ENCODE measurements around the gene CCDC9. TPM values are rescaled to one million over a fixed set of nuclear protein-coding genes. Genes with fewer than 3 reads are reported as not detected.

Gene CCDC9
- polyA plus RNA-seq, 3 donors: 6.3 to 10.0 (median 7.6) TPM

DNA sequence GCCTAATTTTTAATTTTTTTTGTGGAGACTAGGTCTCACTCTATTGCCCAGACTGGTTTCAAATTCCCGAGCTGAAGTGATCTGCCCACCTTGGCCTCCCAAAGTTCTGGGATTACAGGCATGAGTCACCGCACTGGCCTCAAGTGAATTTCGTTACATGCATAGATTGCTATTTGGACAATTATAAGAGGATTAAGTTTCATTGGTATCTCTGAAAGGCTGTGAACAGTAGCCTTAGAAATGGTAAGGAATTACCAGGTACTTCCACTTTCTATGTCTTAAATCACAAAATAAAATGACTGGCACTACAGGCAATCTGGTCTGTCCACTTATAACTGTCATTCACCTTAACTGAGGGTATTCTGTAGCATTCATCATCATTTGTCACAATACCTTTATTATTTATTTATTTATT, 2.9 kb upstream of the CCDC9 start:
- peaks cover 0 to 4% (median 0%) of the 10 kb centered on the region in 7 donors for H3K9me3 Mint-ChIP-seq
- Histone ChIP-seq H3K9me3 (replicated peaks in 1 of 2; ENCODE audit: control insufficient read depth in 1 of 2, insufficient read depth in 1 of 2, low read length in 2 of 2) (no peaks in the 10 kb centered on the region), H3K27ac (ENCODE audit: low read depth in 1 of 2, low read length in 2 of 2) (no peak overlapping the region), H3K4me2 (replicated peaks; ENCODE audit: extremely low read depth, low read length, poor library complexity, severe bottlenecking) (no peak overlapping the region), H2AFZ (ENCODE audit: insufficient read depth, low read depth, low read length, poor library complexity, severe bottlenecking) (no peak overlapping the region), H3K27me3 (ENCODE audit: control insufficient read depth in 2 of 2, insufficient read depth in 2 of 2, low read length in 2 of 2) (no peaks in the 10 kb centered on the region), H3K36me3 (replicated peaks in 1 of 2; ENCODE audit: control insufficient read depth in 1 of 2, insufficient read depth in 2 of 2, low read length in 2 of 2) (peaks cover under 1 to 4% of the 10 kb centered on the region in 2 donors), H4K20me1 (ENCODE audit: insufficient read depth, low read length) (peaks cover 13% of the 10 kb centered on the region), H3K79me2 (ENCODE audit: insufficient read depth, low read length) (peaks cover 12% of the 10 kb centered on the region), H3K4me1 (ENCODE audit: control insufficient read depth in 1 of 2, insufficient read depth in 2 of 2, low read length in 2 of 2) (peaks cover 15 to 19% of the 10 kb centered on the region in 2 donors), H3K4me3 (replicated peaks in 1 of 3; ENCODE audit: low read depth in 2 of 3, low read length in 3 of 3) (no peak overlapping the region), H3K9ac (ENCODE audit: insufficient read depth, low read length, poor library complexity, severe bottlenecking) (no peak overlapping the region)
- peaks cover 6 to 7% of the 10 kb centered on the region in 2 donors for H3K36me3 Mint-ChIP-seq
- peaks cover 17% of the 10 kb centered on the region for H3K4me1 Mint-ChIP-seq
- no peak overlapping the region for H3K27ac Mint-ChIP-seq
- intact Hi-C loops (cut with micrococcal nuclease): no loop called here
- peaks cover 2 to 15% (median 12%) of the 10 kb centered on the region in 3 donors for H3K27me3 Mint-ChIP-seq (ENCODE audit: low read depth in 3 of 3)
- no peak for DNase-seq
- no peak overlapping the region for H3K4me3 Mint-ChIP-seq
- WGBS (ENCODE audit: insufficient coverage): no CpG with 5 or more reads among the region's 3 CpGs
- TF ChIP-seq, protein P1, sequence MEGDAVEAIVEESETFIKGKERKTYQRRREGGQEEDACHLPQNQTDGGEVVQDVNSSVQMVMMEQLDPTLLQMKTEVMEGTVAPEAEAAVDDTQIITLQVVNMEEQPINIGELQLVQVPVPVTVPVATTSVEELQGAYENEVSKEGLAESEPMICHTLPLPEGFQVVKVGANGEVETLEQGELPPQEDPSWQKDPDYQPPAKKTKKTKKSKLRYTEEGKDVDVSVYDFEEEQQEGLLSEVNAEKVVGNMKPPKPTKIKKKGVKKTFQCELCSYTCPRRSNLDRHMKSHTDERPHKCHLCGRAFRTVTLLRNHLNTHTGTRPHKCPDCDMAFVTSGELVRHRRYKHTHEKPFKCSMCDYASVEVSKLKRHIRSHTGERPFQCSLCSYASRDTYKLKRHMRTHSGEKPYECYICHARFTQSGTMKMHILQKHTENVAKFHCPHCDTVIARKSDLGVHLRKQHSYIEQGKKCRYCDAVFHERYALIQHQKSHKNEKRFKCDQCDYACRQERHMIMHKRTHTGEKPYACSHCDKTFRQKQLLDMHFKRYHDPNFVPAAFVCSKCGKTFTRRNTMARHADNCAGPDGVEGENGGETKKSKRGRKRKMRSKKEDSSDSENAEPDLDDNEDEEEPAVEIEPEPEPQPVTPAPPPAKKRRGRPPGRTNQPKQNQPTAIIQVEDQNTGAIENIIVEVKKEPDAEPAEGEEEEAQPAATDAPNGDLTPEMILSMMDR (IDR thresholded peaks at IDR 0.05): no peak

DNA sequence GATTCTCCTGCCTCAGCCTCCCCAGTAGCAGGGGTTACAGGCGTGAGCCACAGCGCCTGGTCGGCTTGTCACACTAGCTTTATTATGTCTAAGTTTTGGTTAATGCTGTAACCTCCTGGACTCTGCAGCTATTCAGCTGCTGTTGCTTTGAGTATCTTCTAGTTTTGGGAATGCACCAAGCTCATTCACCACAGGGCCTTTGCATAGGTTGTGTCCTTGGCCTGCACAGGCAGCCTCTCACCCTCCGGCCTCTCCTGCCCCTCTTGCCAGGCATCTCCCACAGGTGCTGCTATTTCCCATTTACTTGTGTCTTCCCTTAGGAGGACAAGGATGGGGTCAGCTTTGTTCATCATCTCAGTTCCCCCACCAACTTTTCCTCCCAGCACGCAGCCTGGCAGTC, 2.4 kb upstream of the CCDC9 start:
- peaks cover 18% of the 10 kb centered on the region for H3K4me1 Mint-ChIP-seq
- H3K36me3 ChIP-seq (replicated peaks in 1 of 2; ENCODE audit: control insufficient read depth in 1 of 2, insufficient read depth in 2 of 2, low read length in 2 of 2): peaks cover 5 to 8% of the 10 kb centered on the region in 2 donors
- no CpG with 5 or more reads among the region's 5 CpGs for WGBS (ENCODE audit: insufficient coverage)
- no peak overlapping the region for H3K4me2 ChIP-seq (replicated peaks; ENCODE audit: extremely low read depth, low read length, poor library complexity, severe bottlenecking)
- peaks cover 15 to 19% of the 10 kb centered on the region in 2 donors for H3K4me1 ChIP-seq (ENCODE audit: control insufficient read depth in 1 of 2, insufficient read depth in 2 of 2, low read length in 2 of 2)
- H2AFZ ChIP-seq (ENCODE audit: insufficient read depth, low read depth, low read length, poor library complexity, severe bottlenecking): no peak overlapping the region
- H3K27me3 Mint-ChIP-seq (ENCODE audit: low read depth in 3 of 3): peaks cover 2 to 15% (median 12%) of the 10 kb centered on the region in 3 donors
- peaks cover 16% of the 10 kb centered on the region for H3K79me2 ChIP-seq (ENCODE audit: insufficient read depth, low read length)
- no peaks in the 10 kb centered on the region for H3K9me3 ChIP-seq (replicated peaks in 1 of 2; ENCODE audit: control insufficient read depth in 1 of 2, insufficient read depth in 1 of 2, low read length in 2 of 2)
- H3K27ac Mint-ChIP-seq: peak overlapping the region in 1 of 7 donors; percentile 81
- peaks cover 18% of the 10 kb centered on the region for H4K20me1 ChIP-seq (ENCODE audit: insufficient read depth, low read length)
- no peak overlapping the region for H3K9ac ChIP-seq (ENCODE audit: insufficient read depth, low read length, poor library complexity, severe bottlenecking)
- TF ChIP-seq, protein P1 (IDR thresholded peaks at IDR 0.05): no peak
- DNase-seq: no peak
- H3K9me3 Mint-ChIP-seq: peaks cover 0 to 4% (median 0%) of the 10 kb centered on the region in 7 donors
- peaks cover 11 to 12% of the 10 kb centered on the region in 2 donors for H3K36me3 Mint-ChIP-seq
- H3K27ac ChIP-seq (ENCODE audit: low read depth in 1 of 2, low read length in 2 of 2): no peak overlapping the region
- H3K4me3 ChIP-seq (replicated peaks in 1 of 3; ENCODE audit: low read depth in 2 of 3, low read length in 3 of 3): no peak overlapping the region
- intact Hi-C loops (cut with micrococcal nuclease): no loop called here
- H3K27me3 ChIP-seq (ENCODE audit: control insufficient read depth in 2 of 2, insufficient read depth in 2 of 2, low read length in 2 of 2): no peaks in the 10 kb centered on the region
- H3K4me3 Mint-ChIP-seq: no peak overlapping the region
